Activated CD4-positive, alpha-beta T cell treated with anti-CD3 and anti-CD28 coated beads for 24 hours (primary cell): Measurements from ENCODE around the gene UBTD1.
A peak's percentile ranks its signal among the peaks of the same experiment; 100 is the strongest.
"Not testable (repeated sequence)": the region's sequence is repeated elsewhere in the genome, so short reads cannot be mapped to it uniquely, and the experiment has no call there.

Experiments
- DNase-seq, 2 donors: peaks; one replicate each; pipeline ENCODE4 v3.0.0-alpha.2; 2020; ENCODE audit warnings: low read depth in 2 of 2

UBTD1 gene

GRCh38 chr10:97538411-97538810 lies 39.7 kb downstream of the UBTD1 start:
- DNase-seq: no peak

- no peak for DNase-seq
Measured at GRCh38 chr10:97538839-97539238, 40.1 kb downstream of the UBTD1 start.

GRCh38 chr10:97539523-97540200 lies 40.9 kb downstream of the UBTD1 start:
- no peak for DNase-seq

GRCh38 chr10:97540669-97541500 lies 42.2 kb downstream of the UBTD1 start:
- DNase-seq: no peak

GRCh38 chr10:97542169-97543024 lies 43.7 kb downstream of the UBTD1 start:
- DNase-seq: peak; percentile 26 to 27

GRCh38 chr10:97543025-97543546 lies 44.4 kb downstream of the UBTD1 start:
- peak; percentile 28 to 46 for DNase-seq

GRCh38 chr10:97546456-97547270 lies 47.9 kb downstream of the UBTD1 start:
- no peak for DNase-seq

DNA sequence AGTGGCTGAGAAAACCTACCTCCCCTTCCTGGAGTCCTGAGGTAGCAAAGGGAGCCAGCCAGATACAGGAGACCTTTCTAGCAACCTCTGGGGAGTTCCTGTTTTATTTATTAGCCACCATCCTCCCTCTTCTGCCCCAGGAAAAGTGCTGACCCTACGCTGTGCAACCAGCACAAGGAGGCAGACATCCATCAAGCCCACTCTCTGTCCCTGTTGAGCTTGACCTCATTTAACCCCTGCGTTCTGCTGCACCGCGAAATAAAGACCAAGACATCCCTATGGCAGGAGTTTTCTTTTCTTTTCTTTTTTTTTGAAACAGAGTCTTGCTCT lies 48.5 kb downstream of the UBTD1 start:
- no peak for DNase-seq

GRCh38 chr10:97547962-97548361 lies 49.2 kb downstream of the UBTD1 start:
- no peak for DNase-seq

DNA sequence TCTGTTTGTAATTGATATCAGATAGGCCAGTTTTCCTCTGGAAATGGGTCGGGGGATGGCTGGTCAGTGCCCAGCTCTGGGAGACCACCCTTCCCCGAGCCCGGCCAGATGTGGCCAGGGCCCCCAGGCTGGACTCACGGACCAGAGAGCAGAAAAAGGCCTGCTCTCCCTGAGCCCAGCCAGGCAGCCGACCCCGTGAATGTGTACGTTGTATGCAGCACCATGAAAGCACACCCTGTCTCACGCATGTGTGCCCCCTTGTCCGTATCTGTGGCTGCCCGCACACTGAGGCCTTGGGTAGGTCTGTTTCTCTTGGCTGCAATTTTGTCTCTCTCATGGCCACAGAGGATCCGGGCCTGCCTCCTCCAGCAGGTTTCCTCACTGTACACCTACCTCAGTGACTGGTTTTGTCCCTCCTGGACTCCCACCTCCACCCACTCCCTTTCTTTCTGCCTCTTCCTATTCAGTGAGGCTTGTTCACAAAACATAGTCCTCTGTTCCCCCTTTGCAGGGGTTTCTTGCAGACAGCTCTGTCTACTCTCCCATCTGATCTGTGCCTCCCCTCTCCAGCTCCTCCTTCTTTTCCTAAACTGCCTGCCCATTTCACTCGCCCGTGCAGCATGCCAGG lies 50.2 kb downstream of the UBTD1 start:
- no peak for DNase-seq

DNA sequence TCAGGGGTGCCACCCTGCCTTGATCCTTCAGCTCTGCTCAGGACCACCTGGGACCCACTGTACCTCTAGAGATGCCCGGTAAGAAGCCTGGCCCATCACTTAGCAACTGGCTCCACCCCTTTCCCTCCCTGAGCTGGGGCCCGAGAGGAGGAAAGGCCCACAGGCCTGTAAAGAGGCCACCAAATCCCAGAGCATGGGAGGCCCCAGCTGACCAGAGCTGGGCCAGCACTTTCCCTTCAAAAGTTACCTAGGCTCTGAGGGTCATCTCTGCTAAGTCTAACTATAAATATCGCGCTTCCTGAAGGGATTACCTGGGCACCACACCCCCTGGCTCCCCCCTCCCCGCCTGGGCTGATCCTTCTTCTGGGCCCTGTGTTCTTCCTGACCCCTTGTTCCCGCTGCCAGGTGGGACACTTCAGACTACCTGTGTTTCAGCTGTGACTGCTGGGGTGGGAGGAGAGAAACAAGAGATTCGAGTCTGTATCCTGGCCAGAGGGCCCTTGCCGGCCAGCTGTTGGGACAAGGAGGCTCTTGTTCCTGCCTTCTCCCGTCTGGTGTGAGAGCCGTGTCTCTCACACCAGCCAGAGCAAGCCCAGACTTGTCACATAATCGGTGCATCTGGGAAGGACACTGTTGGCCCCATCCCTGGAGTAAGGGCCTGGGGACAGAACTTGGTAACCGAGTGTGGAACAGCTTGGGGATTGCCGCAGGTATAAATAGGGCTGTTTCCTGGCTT lies 51.0 kb downstream of the UBTD1 start:
- no peak for DNase-seq

GRCh38 chr10:97550336-97551149 lies 51.8 kb downstream of the UBTD1 start:
- no peak for DNase-seq

DNA sequence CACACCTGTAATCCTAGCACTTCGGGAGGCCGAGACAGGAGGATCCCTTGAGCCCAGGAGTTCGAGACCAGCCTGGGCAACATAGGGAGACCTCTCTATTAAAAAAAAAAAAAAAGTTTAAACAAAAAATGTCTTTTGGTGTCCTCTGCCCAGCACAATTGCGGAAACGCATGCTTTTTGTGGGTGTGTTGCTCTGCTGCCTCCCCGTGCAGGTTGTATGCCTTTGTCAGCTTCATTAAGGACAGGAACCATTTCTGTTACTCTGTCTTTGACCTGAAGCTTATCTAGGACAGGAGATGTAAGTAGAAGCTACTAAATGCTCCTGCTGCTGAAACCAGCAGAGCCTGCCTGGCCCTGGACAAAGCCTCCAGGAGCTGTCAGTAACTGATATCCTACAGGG lies 52.5 kb downstream of the UBTD1 start:
- DNase-seq: no peak

DNA sequence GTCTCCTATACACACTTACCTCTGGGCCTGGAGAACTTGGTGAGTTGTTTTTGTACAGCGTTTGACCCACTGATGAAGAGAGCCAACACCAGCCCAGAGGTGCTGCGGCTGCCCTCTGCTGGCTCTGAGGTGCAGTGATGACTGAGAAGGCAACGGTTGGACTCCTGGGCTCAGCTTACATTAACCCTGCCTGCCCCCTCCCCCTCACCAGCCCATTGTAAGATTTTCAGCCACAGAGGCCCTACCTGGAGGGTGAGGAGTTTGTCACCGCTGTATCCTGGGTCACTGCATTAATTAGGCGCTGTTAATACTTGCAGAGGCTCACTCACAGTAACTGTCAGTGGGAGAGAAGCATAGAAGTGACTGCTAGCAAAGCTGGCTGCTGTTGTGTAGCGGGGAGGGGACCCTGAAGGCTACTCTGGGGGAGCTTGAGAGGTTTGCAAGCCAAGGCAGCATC lies 54.9 kb downstream of the UBTD1 start:
- DNase-seq: peak; percentile 41 to 44

DNA sequence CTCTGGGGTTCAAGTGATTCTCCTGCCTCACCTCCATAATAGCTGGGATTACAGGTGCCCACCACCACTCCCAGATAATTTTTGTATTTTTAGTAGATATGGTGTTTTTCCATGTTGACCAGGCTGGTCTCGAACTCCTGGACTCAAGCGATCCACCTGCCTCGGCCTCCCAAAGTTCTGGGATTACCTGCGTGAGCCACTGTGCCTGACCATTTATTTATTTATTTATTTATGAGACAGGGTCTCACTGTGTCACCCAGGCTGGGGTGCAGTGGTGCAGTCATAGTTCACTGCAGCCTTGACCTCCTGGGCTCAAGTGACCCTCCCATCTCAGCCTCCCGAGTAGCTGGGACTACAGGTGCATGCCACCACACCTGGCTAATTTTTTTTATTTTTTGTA lies 55.6 kb downstream of the UBTD1 start:
- DNase-seq: not testable (repeated sequence)

DNA sequence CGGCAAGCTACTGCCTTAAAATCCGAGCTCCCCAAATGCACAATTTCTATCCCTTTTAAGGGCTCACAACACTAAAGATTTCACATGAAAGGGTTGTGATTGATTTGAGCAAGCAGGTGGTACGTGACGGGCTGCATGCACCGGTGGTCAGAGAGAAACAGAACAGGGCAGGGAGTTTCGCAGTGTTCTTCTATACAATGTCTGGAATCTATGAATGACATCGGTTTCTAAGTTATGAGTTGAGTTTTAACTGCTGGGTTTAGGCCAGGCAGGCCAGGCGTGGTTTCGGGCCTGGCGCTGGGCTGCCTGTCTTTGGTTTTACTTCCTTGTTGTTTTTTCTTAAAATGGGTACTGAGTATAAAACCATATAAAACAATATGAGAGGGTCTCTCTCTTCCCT lies 56.8 kb downstream of the UBTD1 start:
- DNase-seq: not testable (repeated sequence)

DNA sequence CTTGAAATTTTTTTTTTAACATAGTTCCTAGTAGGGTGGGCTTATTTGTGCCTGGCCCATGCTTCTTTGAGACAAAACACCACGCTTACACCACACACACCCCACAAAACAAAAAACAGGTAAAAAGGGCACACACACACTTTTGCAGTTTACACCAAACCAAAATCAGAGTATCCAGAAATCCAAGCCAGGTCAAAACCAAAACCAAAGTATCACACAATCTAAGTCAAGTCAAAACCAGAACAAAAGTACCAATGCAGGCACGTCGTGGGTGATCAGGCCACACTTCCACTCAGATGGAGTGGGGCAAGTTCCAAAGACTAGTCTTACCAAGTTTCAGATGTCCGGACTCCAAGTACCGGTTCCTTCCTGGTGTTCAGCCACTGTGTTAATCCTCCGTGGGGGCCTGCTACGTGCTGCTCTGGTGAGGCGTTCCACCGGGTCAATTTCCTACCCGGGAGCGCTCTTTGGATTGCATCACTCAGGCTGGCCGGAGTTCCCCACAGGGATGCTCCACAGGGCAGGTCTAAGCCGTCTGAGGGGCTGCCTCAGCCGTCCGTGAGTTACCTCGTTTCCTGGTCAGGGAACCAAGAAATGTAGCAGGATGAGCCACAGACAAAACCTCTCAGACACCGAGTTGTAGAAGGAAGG lies 62.1 kb downstream of the UBTD1 start:
- not testable (repeated sequence) for DNase-seq

DNA sequence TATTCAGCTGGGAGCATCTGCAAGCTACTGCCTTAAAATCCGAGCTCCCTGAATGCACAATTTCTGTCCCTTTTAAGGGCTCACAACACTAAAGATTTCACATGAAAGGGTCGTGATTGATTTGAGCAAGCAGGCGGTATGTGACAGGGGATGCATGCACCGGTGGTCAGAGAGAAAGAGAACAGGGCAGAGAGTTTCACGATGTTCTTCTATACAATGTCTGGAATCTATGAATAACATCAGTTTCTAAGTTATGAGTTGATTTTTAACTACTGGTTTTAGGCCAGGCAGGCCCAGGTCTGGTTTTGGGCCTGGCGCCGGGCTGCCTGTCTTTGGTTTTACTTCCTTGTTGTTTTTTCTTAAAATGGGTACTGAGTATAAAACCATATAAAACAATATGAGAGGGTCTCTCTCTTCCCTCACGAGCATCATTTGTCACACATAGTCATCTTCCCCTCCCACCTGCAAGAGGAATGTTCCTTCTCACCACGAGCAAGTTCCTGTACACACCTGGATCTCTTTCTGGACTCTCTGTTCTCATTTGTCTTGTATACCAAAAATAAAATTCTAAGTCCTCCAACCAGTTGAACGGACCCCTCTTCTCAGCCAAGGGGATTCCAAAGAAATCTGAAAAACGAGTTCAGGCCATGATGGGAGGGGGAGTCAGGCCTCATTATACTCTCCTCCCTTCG lies 62.8 kb downstream of the UBTD1 start:
- not testable (repeated sequence) for DNase-seq
